WTC11 (cell line): Measurements from ENCODE around the gene WNT3.

Experiments
- ATF3 ChIP-seq: sonication (generic); formaldehyde crosslinking; conservative IDR thresholded peaks from 2 replicates; pipeline ENCODE4 v1.8.1; 2022; ENCODE audit warnings: mild to moderate bottlenecking, missing genetic modification reagents
- CTCF ChIP-seq: fragments of 200-600 bp; IDR thresholded peaks from 2 replicates; pipeline ENCODE4 v1.8.0; 2022; ENCODE audit warnings: antibody characterized with exemption
- ESRRA ChIP-seq: sonication (generic); formaldehyde crosslinking; IDR thresholded peaks from 2 replicates; pipeline ENCODE4 v1.8.1; 2022; ENCODE audit warnings: mild to moderate bottlenecking, missing genetic modification reagents, borderline replicate concordance
- MAX ChIP-seq: sonication (generic); formaldehyde crosslinking; IDR thresholded peaks from 2 replicates; pipeline ENCODE4 v1.8.0; 2022; ENCODE audit warnings: mild to moderate bottlenecking, missing genetic modification reagents
- PRRX2 ChIP-seq: fragments of 250-450 bp; sonication (Bioruptor Pico); IDR thresholded peaks from 2 replicates; pipeline ENCODE4 v1.8.0; 2021; ENCODE audit warnings: mild to moderate bottlenecking
- ZNF263 ChIP-seq: sonication (generic); formaldehyde crosslinking; IDR thresholded peaks from 2 replicates; pipeline ENCODE4 v1.8.1; 2022; ENCODE audit warnings: low read depth, mild to moderate bottlenecking, moderate library complexity, missing genetic modification reagents
- ZNF423 ChIP-seq: fragments of 250-450 bp; sonication (Bioruptor Pico); IDR thresholded peaks from 2 replicates; pipeline ENCODE4 v2.1.2; 2022; ENCODE audit warnings: mild to moderate bottlenecking, moderate library complexity
- TF ChIP-seq, protein P1 (sequence below): sonication (generic); formaldehyde crosslinking; IDR thresholded peaks from 2 replicates; pipeline ENCODE4 v1.8.1; 2023; ENCODE audit warnings: mild to moderate bottlenecking, missing genetic modification reagents
- TF ChIP-seq, protein P2 (sequence below): sonication (generic); formaldehyde crosslinking; conservative IDR thresholded peaks from 2 replicates; pipeline ENCODE4 v1.8.1; 2023; ENCODE audit warnings: mild to moderate bottlenecking, low read depth, missing genetic modification reagents, moderate library complexity
- TF ChIP-seq, protein P3 (sequence below): sonication (generic); formaldehyde crosslinking; IDR thresholded peaks from 2 replicates; pipeline ENCODE4 v1.8.1; 2022; ENCODE audit warnings: low read depth, mild to moderate bottlenecking, moderate library complexity, missing genetic modification reagents, borderline replicate concordance
- TF ChIP-seq, protein P4 (sequence below): sonication (generic); formaldehyde crosslinking; IDR thresholded peaks from 2 replicates; pipeline ENCODE4 v1.8.1; 2022; ENCODE audit warnings: mild to moderate bottlenecking, moderate library complexity, missing genetic modification reagents
- TF ChIP-seq, protein P5 (sequence below): sonication (generic); formaldehyde crosslinking; IDR thresholded peaks from 2 replicates; pipeline ENCODE4 v1.8.0; 2022; ENCODE audit warnings: mild to moderate bottlenecking, missing genetic modification reagents

DNA sequence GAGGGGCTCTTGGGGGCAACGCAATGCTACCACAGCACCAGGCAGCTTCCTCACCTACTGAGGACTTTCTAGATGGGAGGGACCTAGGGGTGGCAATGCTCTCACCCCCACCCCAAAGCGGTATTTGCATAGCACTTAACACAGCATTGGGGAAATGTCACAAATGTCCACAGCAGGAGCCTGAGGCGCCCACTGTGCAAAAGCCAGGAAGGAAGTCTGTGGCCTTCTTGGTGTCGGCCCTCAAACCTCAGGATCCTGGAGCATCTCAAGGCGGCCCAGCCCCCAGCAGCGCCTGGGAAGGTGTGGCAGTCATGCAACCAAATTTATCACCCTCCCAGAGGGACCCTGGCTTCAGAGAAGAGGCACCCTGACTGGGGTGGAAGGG, 45.3 kb downstream of the WNT3 start:
- TF ChIP-seq CTCF (no peak), MAX (no peak), ZNF263 (CRISPR knock-in tag) (no peak), ATF3 (no peak), ESRRA (CRISPR knock-in tag) (no peak), PRRX2 (no peak), ZNF423 (CRISPR knock-in tag) (no peak)
- TF ChIP-seq, protein P1, sequence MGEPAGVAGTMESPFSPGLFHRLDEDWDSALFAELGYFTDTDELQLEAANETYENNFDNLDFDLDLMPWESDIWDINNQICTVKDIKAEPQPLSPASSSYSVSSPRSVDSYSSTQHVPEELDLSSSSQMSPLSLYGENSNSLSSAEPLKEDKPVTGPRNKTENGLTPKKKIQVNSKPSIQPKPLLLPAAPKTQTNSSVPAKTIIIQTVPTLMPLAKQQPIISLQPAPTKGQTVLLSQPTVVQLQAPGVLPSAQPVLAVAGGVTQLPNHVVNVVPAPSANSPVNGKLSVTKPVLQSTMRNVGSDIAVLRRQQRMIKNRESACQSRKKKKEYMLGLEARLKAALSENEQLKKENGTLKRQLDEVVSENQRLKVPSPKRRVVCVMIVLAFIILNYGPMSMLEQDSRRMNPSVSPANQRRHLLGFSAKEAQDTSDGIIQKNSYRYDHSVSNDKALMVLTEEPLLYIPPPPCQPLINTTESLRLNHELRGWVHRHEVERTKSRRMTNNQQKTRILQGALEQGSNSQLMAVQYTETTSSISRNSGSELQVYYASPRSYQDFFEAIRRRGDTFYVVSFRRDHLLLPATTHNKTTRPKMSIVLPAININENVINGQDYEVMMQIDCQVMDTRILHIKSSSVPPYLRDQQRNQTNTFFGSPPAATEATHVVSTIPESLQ (CRISPR knock-in tag): no peak
- TF ChIP-seq, protein P2, sequence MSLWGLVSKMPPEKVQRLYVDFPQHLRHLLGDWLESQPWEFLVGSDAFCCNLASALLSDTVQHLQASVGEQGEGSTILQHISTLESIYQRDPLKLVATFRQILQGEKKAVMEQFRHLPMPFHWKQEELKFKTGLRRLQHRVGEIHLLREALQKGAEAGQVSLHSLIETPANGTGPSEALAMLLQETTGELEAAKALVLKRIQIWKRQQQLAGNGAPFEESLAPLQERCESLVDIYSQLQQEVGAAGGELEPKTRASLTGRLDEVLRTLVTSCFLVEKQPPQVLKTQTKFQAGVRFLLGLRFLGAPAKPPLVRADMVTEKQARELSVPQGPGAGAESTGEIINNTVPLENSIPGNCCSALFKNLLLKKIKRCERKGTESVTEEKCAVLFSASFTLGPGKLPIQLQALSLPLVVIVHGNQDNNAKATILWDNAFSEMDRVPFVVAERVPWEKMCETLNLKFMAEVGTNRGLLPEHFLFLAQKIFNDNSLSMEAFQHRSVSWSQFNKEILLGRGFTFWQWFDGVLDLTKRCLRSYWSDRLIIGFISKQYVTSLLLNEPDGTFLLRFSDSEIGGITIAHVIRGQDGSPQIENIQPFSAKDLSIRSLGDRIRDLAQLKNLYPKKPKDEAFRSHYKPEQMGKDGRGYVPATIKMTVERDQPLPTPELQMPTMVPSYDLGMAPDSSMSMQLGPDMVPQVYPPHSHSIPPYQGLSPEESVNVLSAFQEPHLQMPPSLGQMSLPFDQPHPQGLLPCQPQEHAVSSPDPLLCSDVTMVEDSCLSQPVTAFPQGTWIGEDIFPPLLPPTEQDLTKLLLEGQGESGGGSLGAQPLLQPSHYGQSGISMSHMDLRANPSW (CRISPR knock-in tag): no peak
- TF ChIP-seq, protein P3, sequence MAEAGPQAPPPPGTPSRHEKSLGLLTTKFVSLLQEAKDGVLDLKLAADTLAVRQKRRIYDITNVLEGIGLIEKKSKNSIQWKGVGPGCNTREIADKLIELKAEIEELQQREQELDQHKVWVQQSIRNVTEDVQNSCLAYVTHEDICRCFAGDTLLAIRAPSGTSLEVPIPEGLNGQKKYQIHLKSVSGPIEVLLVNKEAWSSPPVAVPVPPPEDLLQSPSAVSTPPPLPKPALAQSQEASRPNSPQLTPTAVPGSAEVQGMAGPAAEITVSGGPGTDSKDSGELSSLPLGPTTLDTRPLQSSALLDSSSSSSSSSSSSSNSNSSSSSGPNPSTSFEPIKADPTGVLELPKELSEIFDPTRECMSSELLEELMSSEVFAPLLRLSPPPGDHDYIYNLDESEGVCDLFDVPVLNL (CRISPR knock-in tag): no peak
- TF ChIP-seq, protein P4, sequence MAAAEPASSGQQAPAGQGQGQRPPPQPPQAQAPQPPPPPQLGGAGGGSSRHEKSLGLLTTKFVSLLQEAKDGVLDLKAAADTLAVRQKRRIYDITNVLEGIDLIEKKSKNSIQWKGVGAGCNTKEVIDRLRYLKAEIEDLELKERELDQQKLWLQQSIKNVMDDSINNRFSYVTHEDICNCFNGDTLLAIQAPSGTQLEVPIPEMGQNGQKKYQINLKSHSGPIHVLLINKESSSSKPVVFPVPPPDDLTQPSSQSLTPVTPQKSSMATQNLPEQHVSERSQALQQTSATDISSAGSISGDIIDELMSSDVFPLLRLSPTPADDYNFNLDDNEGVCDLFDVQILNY: no peak
- TF ChIP-seq, protein P5, sequence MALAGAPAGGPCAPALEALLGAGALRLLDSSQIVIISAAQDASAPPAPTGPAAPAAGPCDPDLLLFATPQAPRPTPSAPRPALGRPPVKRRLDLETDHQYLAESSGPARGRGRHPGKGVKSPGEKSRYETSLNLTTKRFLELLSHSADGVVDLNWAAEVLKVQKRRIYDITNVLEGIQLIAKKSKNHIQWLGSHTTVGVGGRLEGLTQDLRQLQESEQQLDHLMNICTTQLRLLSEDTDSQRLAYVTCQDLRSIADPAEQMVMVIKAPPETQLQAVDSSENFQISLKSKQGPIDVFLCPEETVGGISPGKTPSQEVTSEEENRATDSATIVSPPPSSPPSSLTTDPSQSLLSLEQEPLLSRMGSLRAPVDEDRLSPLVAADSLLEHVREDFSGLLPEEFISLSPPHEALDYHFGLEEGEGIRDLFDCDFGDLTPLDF (CRISPR knock-in tag): no peak
